ENCODE data around the gene HIRIP3. TPM values are rescaled to one million over a fixed set of nuclear protein-coding genes. Genes with fewer than 3 reads are reported as not detected.

Gene HIRIP3
- total and polyA plus RNA-seq, 2 of the 13 experiments (the other 11 are each of a cell fraction or from before 2014, with no cell fraction given): 12.6 to 17.2 TPM

- TF ChIP-seq ZGPAT (CRISPR knock-in tag; IDR thresholded peaks at IDR 0.05): peak; percentile 42; the same call in 1 of the 2 replicates
- no peak for TF ChIP-seq SNRNP70 (IDR thresholded peaks at IDR 0.05; ENCODE audit: low read depth, low read length)
- TF ChIP-seq TOE1 (CRISPR knock-in tag; IDR thresholded peaks at IDR 0.05): no peak
- no peak for TF ChIP-seq NCOA1 (CRISPR knock-in tag; IDR thresholded peaks at IDR 0.05)
- no peak for TF ChIP-seq ZNF672 (CRISPR knock-in tag; IDR thresholded peaks at IDR 0.05)
- TF ChIP-seq ZNF260 (CRISPR knock-in tag; IDR thresholded peaks at IDR 0.05; ENCODE audit: borderline replicate concordance, low read depth): no peak
- no peak for TF ChIP-seq TEAD3 (CRISPR knock-in tag; optimal IDR thresholded peaks at IDR 0.05; ENCODE audit: borderline replicate concordance)
- TF ChIP-seq RBAK (CRISPR knock-in tag; IDR thresholded peaks at IDR 0.05): no peak
- TF ChIP-seq ZKSCAN1 (IDR thresholded peaks at IDR 0.05; ENCODE audit: low read length): no peak
- no peak for TF ChIP-seq YY1 (IDR thresholded peaks at IDR 0.05; ENCODE audit: insufficient read depth, insufficient replicate concordance, low read depth, low read length)
- 0 out of 2 replicates have a peak, but pooled peaks have one; percentile 39 for TF ChIP-seq ZNF564 (CRISPR knock-in tag; IDR thresholded peaks at IDR 0.05)
- no peak for TF ChIP-seq ZNF704 (CRISPR knock-in tag; IDR thresholded peaks at IDR 0.05; ENCODE audit: borderline replicate concordance)
- no peak for TF ChIP-seq ZC3H13 (CRISPR knock-in tag; IDR thresholded peaks at IDR 0.05)
- TF ChIP-seq MIER2 (CRISPR knock-in tag; IDR thresholded peaks at IDR 0.05): peak; percentile 97
- no peak for TF ChIP-seq CBX5 (CRISPR knock-in tag; IDR thresholded peaks at IDR 0.05; ENCODE audit: borderline replicate concordance)
- TF ChIP-seq ZNF44 (CRISPR knock-in tag; IDR thresholded peaks at IDR 0.05): no peak
- TF ChIP-seq NRL (CRISPR knock-in tag; IDR thresholded peaks at IDR 0.05; ENCODE audit: borderline replicate concordance): no peak
- no peak for TF ChIP-seq TAF15 (IDR thresholded peaks at IDR 0.05; ENCODE audit: low read depth, low read length, poor library complexity, severe bottlenecking)
- no peak for TF ChIP-seq DMTF1 (CRISPR knock-in tag; IDR thresholded peaks at IDR 0.05)
- no peak; the same call in 1 of the 2 replicates for TF ChIP-seq ZNF878 (CRISPR knock-in tag; IDR thresholded peaks at IDR 0.05)
- no peak for TF ChIP-seq KLF11 (CRISPR knock-in tag; IDR thresholded peaks at IDR 0.05)
- TF ChIP-seq MXD3 (CRISPR knock-in tag; IDR thresholded peaks at IDR 0.05): peak; percentile 69; the same call in 1 of the 2 replicates
- TF ChIP-seq MIXL1 (CRISPR knock-in tag; IDR thresholded peaks at IDR 0.05): no peak
- TF ChIP-seq KMT2B (CRISPR knock-in tag; IDR thresholded peaks at IDR 0.05): no peak
- TF ChIP-seq RNF2 (conservative IDR thresholded peaks at IDR 0.05; ENCODE audit: low read depth): no peak
- TF ChIP-seq FOXA3 (CRISPR knock-in tag; IDR thresholded peaks at IDR 0.05): no peak
- no peak for TF ChIP-seq CBX2 (IDR thresholded peaks at IDR 0.05; ENCODE audit: low read depth, low read length)
- TF ChIP-seq CBX2 (CRISPR knock-in tag; IDR thresholded peaks at IDR 0.05; ENCODE audit: low read depth): no peak
- no peak for TF ChIP-seq ATF1 (CRISPR knock-in tag; IDR thresholded peaks at IDR 0.05)
Measured at GRCh38 chr16:30028438-30029076, 33.1 kb upstream of the HIRIP3 start (continued).

All from HepG2 (cell line).